Vein endothelial cell (primary cell): ENCODE measurements around the gene RGPD8. TPM values are rescaled to one million over a fixed set of nuclear protein-coding genes. Genes with fewer than 3 reads are reported as not detected.

Experiments
- small RNA-seq: library from RNA; depleted of rRNA; stranded (forward); fragments of <200 nt; gene quantifications from one replicate; pipeline ENCODE3, GENCODE V24; 2012
- total RNA-seq: library from RNA; depleted of rRNA; stranded (reverse); fragments of >200 nt; gene quantifications from 2 replicates; pipeline ENCODE4 v1.2.3, GENCODE V29; 2012

The RGPD8 gene
- 12.8 and 16.0 TPM in 2 replicates for total RNA-seq

GRCh38 chr2:112433480-112433879 lies at the start of gene RGPD8:
TSS of gene RGPD8 (minus strand) at chr2:112433645. CDS start at chr2:112433453, 192 bp downstream.

GRCh38 chr2:112481528-112482233 lies 48.2 kb upstream of the RGPD8 start, which contains the start of gene TTL:
TSS of gene TTL (plus strand) at chr2:112482156. CDS start at chr2:112482345, 189 bp downstream.

Small RNA genes lying within 50 kb of the gene (small RNA-seq; reads per million reads assigned to genes)
- not detected for gene AC115115.1

Other genes starting within 250 kb of the RGPD8 start
- 18.8 and 27.1 TPM in 2 replicates for gene ZC3H8, start 178.6 kb downstream of the RGPD8 start, total RNA-seq
- gene ZC3H6, start 158.0 kb downstream of the RGPD8 start, total RNA-seq, result 3.0 and 3.3 TPM in 2 replicates
- 63.4 and 63.5 TPM in 2 replicates for gene TTL, start 48.5 kb upstream of the RGPD8 start, total RNA-seq
- gene POLR1B, start 108.8 kb upstream of the RGPD8 start, total RNA-seq, result 21.2 and 28.4 TPM in 2 replicates
- gene CHCHD5, start 151.0 kb upstream of the RGPD8 start, total RNA-seq, result 8.5 and 9.1 TPM in 2 replicates
- 39.5 and 77.1 TPM in 2 replicates for gene SLC20A1, start 212.3 kb upstream of the RGPD8 start, total RNA-seq